ENCODE data around the gene ZNF577.

The ZNF577 gene

DNA sequence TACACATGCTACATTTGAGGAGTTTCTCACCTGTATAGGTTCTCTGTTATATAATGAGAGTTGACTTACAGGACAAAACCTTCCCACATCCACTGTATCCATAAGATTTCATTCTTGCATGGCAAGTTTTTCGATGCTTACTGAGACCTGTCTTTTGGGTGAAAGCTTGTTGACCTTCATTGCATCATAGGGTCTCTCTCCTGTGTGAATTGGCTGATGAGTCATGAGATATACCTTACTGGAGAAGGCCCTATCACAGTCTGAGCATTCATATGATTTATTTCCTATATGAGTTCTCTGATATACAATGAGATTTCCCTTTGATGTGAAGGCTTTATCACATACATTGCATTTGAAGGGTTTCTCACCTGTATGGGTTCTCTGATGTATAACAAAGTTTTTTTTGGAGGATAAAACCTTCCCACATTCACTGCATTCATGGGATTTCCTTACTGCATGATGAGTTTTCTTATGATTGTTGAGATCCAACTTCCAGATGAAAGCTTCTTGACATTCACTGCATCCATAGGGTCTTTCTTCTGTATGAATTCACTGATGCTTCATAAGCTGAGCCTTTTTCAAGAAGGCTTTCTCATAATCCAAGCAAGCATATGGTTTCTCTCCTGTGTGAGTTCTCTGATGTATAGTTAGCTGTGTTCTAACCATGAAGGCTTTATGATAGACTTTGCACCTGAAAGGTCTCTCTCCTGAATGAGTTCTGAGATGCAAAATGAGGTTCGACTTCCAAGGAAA, 25.7 kb downstream of the ZNF577 start:
- DNase-seq = no peak

GRCh38 chr19:51837145-51837544, 50.6 kb downstream of the ZNF577 start:
- no peak for DNase-seq

- no peak for DNase-seq
Measured at GRCh38 chr19:51830274-51830673, 57.5 kb downstream of the ZNF577 start.

DNA sequence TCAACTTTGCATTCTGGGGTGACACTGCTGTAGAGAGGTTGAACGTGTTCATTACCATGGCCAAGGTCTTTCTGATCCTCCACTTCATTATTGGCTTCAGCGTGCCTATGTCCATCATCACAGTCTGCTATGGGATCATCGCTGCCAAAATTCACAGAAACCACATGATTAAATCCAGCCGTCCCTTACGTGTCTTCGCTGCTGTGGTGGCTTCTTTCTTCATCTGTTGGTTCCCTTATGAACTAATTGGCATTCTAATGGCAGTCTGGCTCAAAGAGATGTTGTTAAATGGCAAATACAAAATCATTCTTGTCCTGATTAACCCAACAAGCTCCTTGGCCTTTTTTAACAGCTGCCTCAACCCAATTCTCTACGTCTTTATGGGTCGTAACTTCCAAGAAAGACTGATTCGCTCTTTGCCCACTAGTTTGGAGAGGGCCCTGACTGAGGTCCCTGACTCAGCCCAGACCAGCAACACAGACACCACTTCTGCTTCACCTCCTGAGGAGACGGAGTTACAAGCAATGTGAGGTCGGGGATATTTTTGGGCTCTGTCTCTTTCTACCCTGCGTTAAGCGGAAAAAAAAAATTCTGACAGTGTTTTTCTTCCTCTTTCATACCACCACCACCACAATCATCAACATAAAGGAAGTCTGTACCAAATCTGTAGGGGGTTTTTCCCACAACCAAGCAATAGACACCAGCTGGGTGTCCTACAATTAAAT, 63.3 kb downstream of the ZNF577 start:
- DNase-seq = no peak

GRCh38 chr19:51822946-51823345, 64.8 kb downstream of the ZNF577 start:
- DNase-seq = no peak

GRCh38 chr19:51822325-51822724, 65.4 kb downstream of the ZNF577 start:
- DNase-seq = no peak

GRCh38 chr19:51821921-51822320, 65.8 kb downstream of the ZNF577 start:
- no peak for DNase-seq

DNA sequence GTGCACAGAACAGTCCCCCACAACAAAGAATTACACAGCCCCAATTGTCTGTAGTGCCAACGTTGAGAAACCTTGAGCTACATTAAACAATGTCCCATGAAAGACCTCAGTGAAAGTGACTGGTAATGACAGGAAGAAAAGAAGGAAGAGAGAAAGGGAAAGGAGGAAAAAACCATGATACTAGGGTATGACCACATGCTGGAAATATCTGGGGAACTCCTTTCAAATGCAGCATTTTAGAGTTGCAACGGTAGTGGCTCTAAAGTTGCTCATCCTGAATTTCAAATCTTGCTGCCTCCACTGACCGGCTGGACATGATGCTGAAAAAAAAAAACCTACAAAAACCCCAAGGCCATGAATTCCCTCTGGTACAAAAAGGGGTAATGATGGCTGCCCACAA, 66.3 kb downstream of the ZNF577 start:
- DNase-seq = no peak

Data from NCI-H748 treated with DMSO at 0.1 percent for 48 hours (cell line).